Type B pancreatic cell (in vitro differentiated cells): ENCODE measurements around the gene GLI3. TPM values are rescaled to one million over a fixed set of nuclear protein-coding genes. Genes with fewer than 3 reads are reported as not detected.
A peak's percentile ranks its signal among the peaks of the same experiment; 100 is the strongest.

ENCODE experiments used
- DNase-seq: peaks from one replicate; pipeline ENCODE4 v3.0.0; 2021; ENCODE audit warnings: mixed read lengths; ENCODE audit not compliant: unreplicated experiment; ENCODE audit errors: extremely low spot score
- H3K27ac Mint-ChIP-seq: 2 replicates; pipeline ENCODE4 v1.8.0; 2021; ENCODE audit warnings: mild to moderate bottlenecking, mixed read lengths
- H3K27me3 Mint-ChIP-seq: 2 replicates; pipeline ENCODE4 v1.8.0; 2021; ENCODE audit warnings: mixed read lengths
- H3K36me3 Mint-ChIP-seq: 2 replicates; pipeline ENCODE4 v1.8.0; 2021; ENCODE audit warnings: mixed read lengths
- H3K4me1 Mint-ChIP-seq: one replicate; pipeline ENCODE4 v1.8.0; 2021; ENCODE audit warnings: mixed read lengths; ENCODE audit not compliant: unreplicated experiment
- H3K4me3 Mint-ChIP-seq: 2 replicates; pipeline ENCODE4 v1.8.0; 2021; ENCODE audit warnings: mild to moderate bottlenecking, mixed read lengths
- H3K9me3 Mint-ChIP-seq: 2 replicates; pipeline ENCODE4 v1.8.0; 2021; ENCODE audit warnings: mixed read lengths
- CTCF ChIP-seq: fragments of 200-600 bp; sonication (generic); conservative IDR thresholded peaks from 2 replicates; pipeline ENCODE4 v1.5.0; 2021; ENCODE audit warnings: antibody characterized with exemption, mild to moderate bottlenecking
- total RNA-seq: library from RNA; stranded (reverse); gene quantifications from 2 replicates; pipeline ENCODE4 v1.2.1, GENCODE V29; 2021; ENCODE audit warnings: low replicate concordance

Gene GLI3
- total RNA-seq, 1 donor from 2014 or later = 141 TPM

DNA sequence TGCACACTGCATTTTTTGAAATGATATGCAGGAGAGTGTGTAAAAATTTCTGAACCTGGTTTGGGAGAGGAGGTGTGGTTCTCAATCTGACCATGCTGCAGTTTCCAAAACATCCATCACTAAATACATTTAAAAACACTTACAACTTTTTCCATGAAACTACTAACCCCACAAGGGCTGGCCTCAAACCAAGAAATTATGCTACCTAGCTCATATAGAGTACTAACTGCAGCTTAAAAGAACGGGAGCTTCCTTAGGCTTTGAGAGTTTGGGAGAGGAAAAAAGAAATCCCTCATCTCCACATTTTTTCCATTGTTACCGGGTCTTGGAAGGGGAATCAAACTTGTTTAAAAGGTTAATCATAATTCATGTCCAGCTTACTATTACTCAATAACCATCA, 214.2 kb downstream of the GLI3 start:
- no peaks in the 10 kb centered on the region for H3K27me3 Mint-ChIP-seq
- H3K36me3 Mint-ChIP-seq = peaks cover 70% of the 10 kb centered on the region
- peaks cover 67% of the 10 kb centered on the region for H3K4me1 Mint-ChIP-seq
- no peak for DNase-seq
- TF ChIP-seq CTCF = no peak
- H3K4me3 Mint-ChIP-seq = no peak overlapping the region
- no peaks in the 10 kb centered on the region for H3K9me3 Mint-ChIP-seq
- H3K27ac Mint-ChIP-seq = no peak overlapping the region

DNA sequence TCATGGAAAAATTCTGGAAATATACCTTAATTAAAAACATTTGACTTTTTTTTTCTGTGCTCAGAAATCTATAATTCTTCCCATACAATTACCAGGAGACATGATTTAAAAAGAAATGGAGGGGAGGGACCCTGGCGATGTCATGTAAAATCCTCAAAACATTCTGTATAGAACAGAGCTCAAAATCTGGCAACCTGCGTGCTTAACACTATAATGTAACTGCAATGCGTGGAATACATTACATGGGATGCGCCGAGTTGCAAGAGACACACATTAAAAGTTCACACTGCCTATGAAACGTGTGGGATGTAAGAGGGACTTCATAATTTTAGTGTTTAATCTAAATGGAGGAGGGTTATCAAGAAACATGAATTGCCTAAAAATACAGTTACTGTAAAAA, 215.0 kb downstream of the GLI3 start:
- TF ChIP-seq CTCF = no peak
- Mint-ChIP-seq H3K9me3 (no peaks in the 10 kb centered on the region), H3K27me3 (no peaks in the 10 kb centered on the region), H3K36me3 (peaks cover 74% of the 10 kb centered on the region), H3K4me3 (no peak overlapping the region), H3K4me1 (peaks cover 69% of the 10 kb centered on the region), H3K27ac (no peak overlapping the region)
- no peak for DNase-seq

DNA sequence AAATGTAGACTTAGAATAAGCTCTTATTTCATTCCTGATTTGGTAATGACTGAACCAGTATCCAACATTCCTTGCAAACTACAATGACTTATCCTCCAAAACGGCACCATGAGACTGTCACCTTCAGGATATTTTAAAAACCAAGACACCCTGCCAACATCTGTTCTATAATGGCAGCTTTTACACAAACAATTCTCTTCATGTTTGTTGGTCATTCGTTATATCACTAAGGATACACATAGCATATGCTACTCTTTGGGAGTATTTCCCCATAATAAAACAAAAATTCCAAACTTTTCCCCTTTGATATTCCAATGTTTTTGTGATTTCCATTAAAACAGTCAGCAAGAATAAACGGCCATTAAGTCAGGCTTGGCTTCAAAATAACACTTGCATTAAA, 215.4 kb downstream of the GLI3 start:
- no peak for TF ChIP-seq CTCF
- Mint-ChIP-seq H3K27ac (no peak overlapping the region), H3K4me1 (peaks cover 73% of the 10 kb centered on the region), H3K27me3 (no peaks in the 10 kb centered on the region), H3K36me3 (peaks cover 74% of the 10 kb centered on the region), H3K9me3 (no peaks in the 10 kb centered on the region), H3K4me3 (no peak overlapping the region)
- DNase-seq = no peak

- H3K36me3 Mint-ChIP-seq = peaks cover 75% of the 10 kb centered on the region
- no peaks in the 10 kb centered on the region for H3K27me3 Mint-ChIP-seq
- no peak for TF ChIP-seq CTCF
- peaks cover 79% of the 10 kb centered on the region for H3K4me1 Mint-ChIP-seq
- H3K27ac Mint-ChIP-seq = no peak overlapping the region
- H3K9me3 Mint-ChIP-seq = no peaks in the 10 kb centered on the region
- H3K4me3 Mint-ChIP-seq = peak overlapping the region; percentile 46
- DNase-seq = no peak
Observed at GRCh38 chr7:42020061-42020460, 216.9 kb downstream of the GLI3 start.

- Mint-ChIP-seq H3K4me3 (peak overlapping the region; percentile 10), H3K27me3 (no peaks in the 10 kb centered on the region), H3K27ac (peak overlapping the region; percentile 30), H3K4me1 (peaks cover 66% of the 10 kb centered on the region), H3K9me3 (peaks cover 5% of the 10 kb centered on the region), H3K36me3 (peaks cover 73% of the 10 kb centered on the region)
- DNase-seq = no peak
- TF ChIP-seq CTCF = no peak
Observed at GRCh38 chr7:42017349-42017986, 219.5 kb downstream of the GLI3 start.

DNA sequence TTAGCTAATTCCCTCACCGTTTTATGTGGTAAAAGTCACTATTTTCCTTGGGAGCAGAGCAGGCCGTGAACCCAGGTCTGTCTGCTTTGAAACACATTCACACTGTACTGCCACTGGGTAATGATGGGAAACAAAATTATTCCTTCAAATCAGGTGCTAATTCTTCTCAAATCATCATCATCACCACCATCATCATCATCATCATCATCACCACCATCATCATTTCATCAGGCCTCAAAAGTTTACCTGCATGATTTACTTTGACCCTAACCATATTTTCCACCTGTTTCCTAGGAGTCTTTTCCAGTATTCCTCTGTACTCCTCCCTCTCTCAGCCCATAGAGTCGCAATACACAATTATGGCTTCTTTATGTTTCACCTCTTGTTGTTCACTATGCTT, 220.5 kb downstream of the GLI3 start:
- Mint-ChIP-seq H3K36me3 (peaks cover 74% of the 10 kb centered on the region), H3K27me3 (no peaks in the 10 kb centered on the region), H3K4me1 (peaks cover 65% of the 10 kb centered on the region), H3K9me3 (peaks cover 5% of the 10 kb centered on the region), H3K27ac (no peak overlapping the region), H3K4me3 (no peak overlapping the region)
- no peak for TF ChIP-seq CTCF
- no peak for DNase-seq
